GM21423 (cell line): Measurements from ENCODE around the gene SPATA2.

Experiments
- ATAC-seq: cut with Tn5 transposase; IDR thresholded peaks from one replicate; pipeline ENCODE4 v1.9.1; 2021; ENCODE audit warnings: mild to moderate bottlenecking, moderate library complexity; ENCODE audit not compliant: unreplicated experiment

SPATA2 gene

GRCh38 chr20:49936153-49937026 is 21.1 kb upstream of the SPATA2 start, which contains the start of gene RNF114:
Gene RNF114, plus strand, starts transcription at chr20:49936397. Its CDS starts 16 bp downstream, at chr20:49936413.
- peak; percentile 71 for ATAC-seq

- no peak for ATAC-seq
These were observed 20.4 kb upstream of the SPATA2 start for GRCh38 chr20:49935746-49936152.

- no peak for ATAC-seq
These were observed 13.8 kb upstream of the SPATA2 start for GRCh38 chr20:49929142-49929494.

DNA sequence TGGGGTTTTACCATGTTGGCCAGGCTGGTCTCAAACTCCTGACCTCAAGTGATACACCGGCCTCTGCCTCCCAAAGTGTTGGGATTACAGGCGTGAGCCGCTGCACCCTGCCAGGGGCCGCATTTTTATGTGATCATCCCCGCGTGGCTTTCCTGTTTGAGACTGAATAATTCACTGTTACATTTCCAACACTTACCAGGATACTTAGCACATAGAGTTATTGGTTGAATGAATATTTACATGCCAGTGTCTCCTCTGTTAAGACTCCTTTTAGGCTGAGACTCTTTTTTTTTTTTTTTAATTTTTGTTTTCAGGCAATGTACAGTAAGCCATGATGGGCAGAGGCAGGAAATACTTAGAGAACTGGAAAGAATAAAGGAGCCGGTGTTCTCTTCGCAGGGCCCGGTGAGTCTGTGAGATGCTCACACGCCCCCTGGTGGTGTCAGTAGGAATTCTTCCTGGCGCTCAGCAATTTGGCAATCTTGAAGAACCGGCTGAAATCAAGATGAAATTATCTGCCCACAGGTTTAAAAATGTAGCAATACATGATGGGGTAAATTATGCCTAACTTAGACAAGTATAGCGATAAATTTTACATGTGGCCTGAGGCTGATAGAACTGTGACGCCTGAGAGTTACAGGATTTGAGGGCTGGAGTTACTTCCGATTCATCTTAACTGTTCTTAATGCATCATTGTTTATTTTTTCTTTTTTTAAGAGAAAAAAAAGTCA is 13.2 kb upstream of the SPATA2 start:
- peak; percentile 62 for ATAC-seq

DNA sequence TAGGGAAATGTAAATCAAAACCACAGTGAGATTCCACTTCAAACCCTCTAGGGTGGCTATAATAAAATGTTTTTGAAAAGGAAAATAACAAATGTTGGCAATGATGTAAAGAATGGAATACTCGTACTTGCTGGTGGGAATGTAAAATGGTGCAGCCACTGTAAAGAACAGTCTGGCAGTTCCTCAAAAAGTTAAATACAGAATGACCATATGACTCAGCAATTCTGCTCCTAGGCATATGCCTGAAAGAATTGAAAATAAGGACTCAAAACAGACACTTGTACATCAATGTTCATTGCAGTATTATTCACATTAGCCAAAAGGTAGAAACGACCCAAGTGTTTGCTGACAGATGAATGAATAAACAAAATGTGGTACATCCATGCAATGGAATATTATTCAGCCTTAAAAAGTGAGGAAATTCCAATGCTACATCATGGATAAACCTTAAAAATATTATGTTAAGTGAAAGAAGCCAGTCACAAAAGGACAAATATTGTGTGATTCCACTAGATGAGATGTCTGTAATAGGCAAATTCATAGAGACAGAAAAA is 10.6 kb upstream of the SPATA2 start:
- no peak for ATAC-seq

DNA sequence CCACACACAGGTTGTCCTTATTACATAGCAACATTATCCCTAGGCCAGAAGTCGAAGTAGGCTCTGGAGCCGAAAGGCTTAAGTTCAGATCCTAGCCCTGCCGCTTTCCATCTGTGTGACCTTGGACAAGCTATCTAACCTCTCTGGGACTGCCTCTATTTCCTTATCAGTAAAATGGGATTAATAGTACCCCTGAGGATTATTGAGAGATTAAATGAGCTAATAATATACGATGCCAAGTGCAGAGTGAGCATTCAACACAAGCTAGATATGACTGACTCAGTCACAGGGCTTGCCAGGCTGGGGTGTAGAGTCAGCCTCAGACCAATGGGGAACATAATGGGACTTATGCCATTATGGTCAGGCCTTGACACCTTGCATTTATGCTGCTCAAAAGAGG is 8.9 kb upstream of the SPATA2 start:
- no peak for ATAC-seq

GRCh38 chr20:49919461-49919860 is 4.1 kb upstream of the SPATA2 start:
- no peak for ATAC-seq

DNA sequence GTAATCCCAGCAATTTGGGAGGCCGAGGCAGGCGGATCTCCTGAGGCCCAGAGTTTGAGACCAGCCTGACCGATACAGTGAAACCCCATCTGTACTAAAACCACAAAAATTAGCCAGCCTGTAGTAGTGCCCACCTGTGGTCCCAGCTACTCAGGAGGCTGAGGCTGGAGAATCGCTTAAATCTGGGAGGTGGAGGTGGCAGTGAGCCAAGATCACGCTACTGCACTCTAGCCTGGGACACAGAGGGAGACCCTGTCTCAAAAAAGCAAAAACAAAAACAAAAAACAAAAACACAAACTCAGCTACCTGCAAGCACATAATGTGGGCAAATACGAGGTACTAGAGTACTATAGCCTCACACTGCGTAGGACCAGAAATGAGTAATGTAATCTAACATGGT is 3.7 kb upstream of the SPATA2 start:
- ATAC-seq, result no peak

DNA sequence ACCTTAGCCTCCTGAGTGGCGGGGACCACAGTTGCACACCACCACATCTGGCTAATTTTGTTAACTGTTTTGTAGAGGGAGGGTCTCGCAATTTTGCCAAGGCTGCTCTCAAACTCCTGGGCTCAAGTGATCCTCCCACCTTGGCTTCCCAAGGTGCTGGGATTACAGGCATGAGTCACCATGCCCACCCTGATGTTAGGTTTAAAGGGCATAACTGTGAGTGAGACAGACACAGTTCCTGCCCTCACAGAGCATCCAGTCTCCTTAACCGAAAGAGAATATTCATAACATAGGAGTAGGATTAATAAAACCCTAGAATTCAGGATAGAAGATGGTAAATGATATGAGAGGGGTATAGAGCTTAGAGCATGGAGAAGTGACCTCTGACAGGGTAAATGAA is 3.1 kb upstream of the SPATA2 start:
- ATAC-seq, result no peak

- ATAC-seq, result no peak
These were observed 1.0 kb upstream of the SPATA2 start for GRCh38 chr20:49916146-49917002.

GRCh38 chr20:49915118-49915379 is 280 bp downstream of the SPATA2 start:
- no peak for ATAC-seq

DNA sequence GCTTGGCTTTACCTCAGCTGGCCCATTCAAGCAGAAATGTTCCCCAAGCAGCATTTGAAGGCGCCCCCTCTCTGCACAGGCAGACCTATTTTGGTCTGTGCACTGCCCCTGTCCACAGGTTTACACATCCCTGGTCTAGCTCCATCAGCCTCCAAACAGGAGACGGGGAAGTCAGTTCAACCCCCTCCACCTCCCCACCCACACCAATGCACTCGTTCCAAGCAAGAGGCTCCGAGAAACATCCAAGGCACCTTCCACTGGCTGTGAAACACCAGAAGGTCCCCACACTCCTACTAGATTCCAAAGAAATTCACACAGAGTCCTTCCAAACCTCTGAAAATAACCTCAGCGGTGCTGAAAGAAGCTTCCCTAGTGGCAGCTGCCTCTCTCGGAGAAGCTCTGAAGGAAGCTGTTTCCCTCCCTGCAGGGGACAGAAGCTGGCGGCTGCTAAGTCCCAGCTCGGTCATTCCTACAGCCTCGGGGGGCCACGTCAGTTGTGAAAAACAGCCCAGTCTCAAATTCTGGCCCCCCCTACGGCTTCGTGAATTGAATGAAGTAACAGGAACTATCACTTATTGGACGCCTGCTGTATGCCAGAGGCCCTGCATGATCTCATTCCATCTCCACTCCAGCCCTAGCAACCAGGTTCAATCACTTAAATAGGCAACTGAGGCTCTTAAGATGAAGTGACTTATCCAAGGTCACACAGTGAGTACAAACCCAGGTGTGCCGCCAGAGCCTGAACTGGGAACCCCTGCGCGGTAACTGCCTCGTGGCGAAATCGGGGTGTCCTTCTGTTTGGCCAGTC is 815 bp downstream of the SPATA2 start:
- ATAC-seq, result no peak

- no peak for ATAC-seq
These were observed 1.8 kb downstream of the SPATA2 start for GRCh38 chr20:49913399-49914047.

DNA sequence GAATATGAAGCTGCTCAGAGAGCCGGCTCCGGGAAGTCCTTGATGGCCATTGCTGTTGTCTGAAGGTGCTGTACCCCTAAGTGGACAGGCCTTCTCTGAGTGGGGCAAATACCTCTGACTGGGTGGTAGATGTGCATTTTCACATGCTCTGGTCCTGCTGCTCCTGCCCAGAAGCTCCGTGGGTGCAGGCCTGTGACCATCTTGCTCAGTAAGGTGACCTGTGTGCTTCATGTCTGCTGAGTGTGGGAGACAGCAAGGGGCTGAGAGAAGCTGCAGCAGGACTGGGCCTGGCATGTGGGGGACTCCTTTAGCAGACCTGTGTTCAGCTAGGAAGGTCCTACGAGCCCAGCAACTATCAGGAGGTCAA is 5.0 kb downstream of the SPATA2 start:
- no peak for ATAC-seq

DNA sequence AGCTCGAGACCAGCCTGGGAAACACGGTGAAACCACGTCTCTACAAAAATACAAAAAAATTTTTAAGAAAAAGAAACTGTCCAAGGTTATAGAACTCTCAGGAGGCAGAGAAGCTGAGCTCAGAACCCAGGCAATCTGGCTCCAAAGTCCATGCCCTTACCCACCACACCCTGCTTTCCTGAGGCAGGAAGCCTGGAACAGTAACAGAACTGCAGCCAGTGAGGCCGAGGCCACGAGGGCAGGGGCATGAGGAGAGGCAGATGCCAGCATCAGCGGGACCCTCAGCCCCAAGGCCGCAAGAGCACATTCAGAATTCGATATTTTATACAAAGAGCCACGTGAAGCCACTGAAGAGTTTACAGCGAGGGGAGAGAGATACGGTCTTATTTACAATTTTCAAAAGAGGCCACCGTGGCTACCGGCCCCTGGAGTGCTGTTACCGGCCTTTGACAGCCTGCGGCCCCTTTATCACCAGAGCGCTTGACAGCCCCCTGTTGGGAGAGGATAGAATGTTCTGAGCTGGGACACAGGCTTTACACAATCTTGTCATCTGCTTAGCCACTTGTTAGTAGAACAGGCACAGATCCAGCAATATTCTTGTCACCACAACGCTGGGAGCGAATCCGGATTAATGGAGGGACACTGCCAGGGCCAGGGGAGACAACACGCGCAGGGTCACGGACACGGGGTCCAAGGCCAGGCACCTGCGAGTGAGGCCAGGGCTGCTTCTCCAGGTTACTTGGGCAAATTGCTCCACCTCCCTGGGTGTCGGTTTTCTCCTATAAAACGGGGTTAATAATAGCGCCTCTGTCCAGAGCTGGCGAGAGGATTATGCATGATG is 5.6 kb downstream of the SPATA2 start:
- no peak for ATAC-seq

DNA sequence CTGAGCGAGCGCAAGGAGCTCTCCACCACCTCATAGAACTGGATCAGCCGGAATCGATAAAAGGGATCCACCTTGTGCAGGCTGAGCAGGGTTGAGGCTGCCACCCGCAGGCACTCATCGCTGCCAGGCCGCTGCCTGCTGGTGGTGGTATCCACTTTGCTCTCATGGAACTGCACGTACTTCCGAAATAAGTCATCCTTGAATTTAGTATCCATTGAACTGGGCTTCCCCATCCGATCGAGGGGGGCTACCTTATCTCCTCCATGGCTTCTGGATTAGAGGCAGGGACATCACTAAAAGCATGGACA is 7.1 kb downstream of the SPATA2 start:
- ATAC-seq, result no peak

GRCh38 chr20:49907405-49908257 is 7.7 kb downstream of the SPATA2 start:
- ATAC-seq, result no peak

GRCh38 chr20:49906615-49907154 is 8.6 kb downstream of the SPATA2 start:
- no peak for ATAC-seq
